Measurements from ENCODE around the gene CPEB2. TPM values are rescaled to one million over a fixed set of nuclear protein-coding genes. Genes with fewer than 3 reads are reported as not detected.
A peak's percentile ranks its signal among the peaks of the same experiment; 100 is the strongest.

Gene CPEB2
- total RNA-seq, 1 donor from 2014 or later, result 26.2 TPM

GRCh38 chr4:15005474-15006115 is 3.3 kb downstream of the CPEB2 start:
- no peak for ATAC-seq (ENCODE audit: poor library complexity)
- intact Hi-C loops (cut with DNase I), result loop anchor here (10.0 kb wide), 1 partner anchor 251 kb away; no protein-coding TSS in a partner anchor
- no peak for DNase-seq

GRCh38 chr4:15006416-15007024 is 4.2 kb downstream of the CPEB2 start:
- intact Hi-C loops (cut with DNase I), result loop anchor here (10.0 kb wide), 1 partner anchor 252 kb away; no protein-coding TSS in a partner anchor
- ATAC-seq (ENCODE audit: poor library complexity) (no peak), DNase-seq (no peak)

GRCh38 chr4:15007201-15007600 is 4.9 kb downstream of the CPEB2 start:
- DNase-seq (no peak), ATAC-seq (ENCODE audit: poor library complexity) (no peak)
- intact Hi-C loops (cut with DNase I), result loop anchor here (10.0 kb wide), 1 partner anchor 252 kb away; no protein-coding TSS in a partner anchor

GRCh38 chr4:15010038-15010585 is 7.8 kb downstream of the CPEB2 start:
- no peak for ATAC-seq (ENCODE audit: poor library complexity)
- intact Hi-C loops (cut with DNase I), result no loop called here
- DNase-seq, result no peak

GRCh38 chr4:15011166-15011565 is 8.9 kb downstream of the CPEB2 start:
- no peak for ATAC-seq (ENCODE audit: poor library complexity)

GRCh38 chr4:15012017-15012788 is 9.9 kb downstream of the CPEB2 start:
- ATAC-seq (ENCODE audit: poor library complexity), result no peak
- no peak for DNase-seq
- intact Hi-C loops (cut with DNase I), result no loop called here

More at GRCh38 chr4:15011166-15011565, 8.9 kb downstream of the CPEB2 start:
- DNase-seq, result peak; percentile 19
- intact Hi-C loops (cut with DNase I), result no loop called here

- intact Hi-C loops (cut with DNase I), result no loop called here
- no peak for DNase-seq
Measured at GRCh38 chr4:15013585-15013984, 11.3 kb downstream of the CPEB2 start.

GRCh38 chr4:15015170-15015569 is 12.9 kb downstream of the CPEB2 start:
- DNase-seq (no peak), ATAC-seq (ENCODE audit: poor library complexity) (no peak)
- intact Hi-C loops (cut with DNase I), result no loop called here

More at GRCh38 chr4:15013585-15013984, 11.3 kb downstream of the CPEB2 start:
- no peak for ATAC-seq (ENCODE audit: poor library complexity)

GRCh38 chr4:15018361-15018760 is 16.1 kb downstream of the CPEB2 start:
- ATAC-seq (ENCODE audit: poor library complexity), result no peak
- no peak for DNase-seq
- intact Hi-C loops (cut with DNase I), result no loop called here

GRCh38 chr4:15020502-15021286 is 18.4 kb downstream of the CPEB2 start:
- intact Hi-C loops (cut with DNase I), result no loop called here
- DNase-seq (no peak), ATAC-seq (ENCODE audit: poor library complexity) (peak; percentile 76)

GRCh38 chr4:15021311-15021710 is 19.0 kb downstream of the CPEB2 start:
- intact Hi-C loops (cut with DNase I), result no loop called here
- ATAC-seq (ENCODE audit: poor library complexity), result no peak

GRCh38 chr4:15021946-15022345 is 19.7 kb downstream of the CPEB2 start:
- DNase-seq (no peak), ATAC-seq (ENCODE audit: poor library complexity) (no peak)
- intact Hi-C loops (cut with DNase I), result no loop called here

More at GRCh38 chr4:15021311-15021710, 19.0 kb downstream of the CPEB2 start:
- no peak for DNase-seq

- no peak for ATAC-seq (ENCODE audit: poor library complexity)
- intact Hi-C loops (cut with DNase I), result no loop called here
- no peak for DNase-seq
Measured at GRCh38 chr4:15024386-15024785, 22.1 kb downstream of the CPEB2 start.

GRCh38 chr4:15025693-15026092 is 23.4 kb downstream of the CPEB2 start:
- DNase-seq (no peak), ATAC-seq (ENCODE audit: poor library complexity) (no peak)
- intact Hi-C loops (cut with DNase I), result no loop called here

- intact Hi-C loops (cut with DNase I), result no loop called here
- ATAC-seq (ENCODE audit: poor library complexity), result no peak
- DNase-seq, result no peak
Measured at GRCh38 chr4:15027921-15028435, 25.7 kb downstream of the CPEB2 start.

- intact Hi-C loops (cut with DNase I), result no loop called here
- ATAC-seq (ENCODE audit: poor library complexity) (no peak), DNase-seq (no peak)
Measured at GRCh38 chr4:15031197-15031596, 28.9 kb downstream of the CPEB2 start.

- intact Hi-C loops (cut with DNase I), result no loop called here
- ATAC-seq (ENCODE audit: poor library complexity), result no peak
- no peak for DNase-seq
Measured at GRCh38 chr4:15031993-15032675, 29.9 kb downstream of the CPEB2 start.

All from Right ventricle myocardium superior (tissue), 1 donor.